SK-N-MC (cell line): ENCODE measurements around the gene KLHL30.
"Not testable (repeated sequence)": the region's sequence is repeated elsewhere in the genome, so short reads cannot be mapped to it uniquely, and the experiment has no call there.

Experiments
- DNase-seq: peaks from one replicate; pipeline ENCODE4 v3.0.0-alpha.2; 2011; ENCODE audit warnings: low read depth, low spot score
- H3K27ac ChIP-seq: fragments of 200-600 bp; sonication (generic); 2 replicates; pipeline ENCODE4 v1.5.1; 2016; ENCODE audit warnings: mixed run types
- H3K36me3 ChIP-seq: fragments of 200-600 bp; sonication (generic); 2 replicates; pipeline ENCODE4 v1.6.1; 2017; ENCODE audit warnings: antibody characterized with exemption, low read length, mixed read lengths; ENCODE audit not compliant: insufficient read depth
- H3K4me3 ChIP-seq: fragments of 200-600 bp; sonication (generic); 2 replicates; pipeline ENCODE4 v1.5.1; 2016
- H3K9ac ChIP-seq: fragments of 200-600 bp; sonication (generic); 2 replicates; pipeline ENCODE4 v1.8.0; 2017; ENCODE audit warnings: mixed run types, mixed read lengths; ENCODE audit not compliant: insufficient read length
- H3K9me3 ChIP-seq: fragments of 200-600 bp; sonication (generic); 2 replicates; pipeline ENCODE4 v1.6.1; 2017; ENCODE audit warnings: low read depth, mild to moderate bottlenecking, antibody characterized with exemption, low read length, moderate library complexity, mixed read lengths
- EZH2 ChIP-seq: fragments of 200-600 bp; sonication (generic); IDR thresholded peaks from one replicate; pipeline ENCODE4 v1.6.1; 2017; ENCODE audit warnings: antibody characterized with exemption
- FOXP2 ChIP-seq: optimal IDR thresholded peaks from 2 replicates; pipeline ENCODE3; 2011; ENCODE audit warnings: mild to moderate bottlenecking, moderate library complexity; ENCODE audit not compliant: insufficient read depth; ENCODE audit errors: extremely low read length, control extremely low read depth
- POLR2AphosphoS5 ChIP-seq: IDR thresholded peaks from 2 replicates; pipeline ENCODE4 v1.6.1; 2012; ENCODE audit warnings: mild to moderate bottlenecking, low read depth, low read length, borderline replicate concordance

The KLHL30 gene

GRCh38 chr2:238166391-238167343 is 28.2 kb downstream of the KLHL30 start:
- Histone ChIP-seq H3K9ac (no peak overlapping the region), H3K27ac (peak overlapping the region; percentile 19; the same call in 1 of the 2 replicates), H3K4me3 (no peak overlapping the region), H3K9me3 (no peaks in the 10 kb centered on the region), H3K36me3 (peaks cover 31% of the 10 kb centered on the region)
- TF ChIP-seq EZH2: no peak
- TF ChIP-seq FOXP2: no peak
- no peak for TF ChIP-seq POLR2AphosphoS5
- DNase-seq: no peak

DNA sequence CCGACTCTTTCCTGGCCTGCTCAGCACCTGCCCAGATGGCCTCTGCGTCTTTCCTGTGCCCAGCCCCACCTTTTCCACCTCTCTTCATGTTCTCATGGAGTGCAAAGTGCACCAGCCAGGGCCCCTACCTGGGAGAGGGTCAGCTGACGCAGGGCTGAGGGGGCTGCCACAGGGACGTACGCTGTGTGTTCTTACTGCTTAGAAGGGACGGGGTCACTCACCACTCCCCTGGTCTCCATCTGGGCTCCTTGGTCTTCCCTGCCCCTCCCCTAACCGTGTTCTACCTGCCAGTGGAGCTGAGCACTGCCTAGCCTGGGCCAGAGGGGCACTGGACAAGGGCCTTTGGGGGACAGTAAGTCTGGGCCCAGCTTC is 28.9 kb downstream of the KLHL30 start:
- H3K4me3 ChIP-seq: no peak overlapping the region
- H3K9me3 ChIP-seq: no peaks in the 10 kb centered on the region
- no peak overlapping the region for H3K9ac ChIP-seq
- H3K27ac ChIP-seq: peak overlapping the region; percentile 98
- no peak for DNase-seq
- TF ChIP-seq POLR2AphosphoS5: no peak
- peaks cover 36% of the 10 kb centered on the region for H3K36me3 ChIP-seq

- H3K27ac ChIP-seq: peak overlapping the region; percentile 98
- no peaks in the 10 kb centered on the region for H3K9me3 ChIP-seq
- TF ChIP-seq POLR2AphosphoS5 (no peak), EZH2 (no peak), FOXP2 (no peak)
- no peak overlapping the region for H3K9ac ChIP-seq
- H3K36me3 ChIP-seq: peaks cover 40% of the 10 kb centered on the region
- no peak for DNase-seq
- no peak overlapping the region for H3K4me3 ChIP-seq
Observed at GRCh38 chr2:238167761-238168160, 29.3 kb downstream of the KLHL30 start.

DNA sequence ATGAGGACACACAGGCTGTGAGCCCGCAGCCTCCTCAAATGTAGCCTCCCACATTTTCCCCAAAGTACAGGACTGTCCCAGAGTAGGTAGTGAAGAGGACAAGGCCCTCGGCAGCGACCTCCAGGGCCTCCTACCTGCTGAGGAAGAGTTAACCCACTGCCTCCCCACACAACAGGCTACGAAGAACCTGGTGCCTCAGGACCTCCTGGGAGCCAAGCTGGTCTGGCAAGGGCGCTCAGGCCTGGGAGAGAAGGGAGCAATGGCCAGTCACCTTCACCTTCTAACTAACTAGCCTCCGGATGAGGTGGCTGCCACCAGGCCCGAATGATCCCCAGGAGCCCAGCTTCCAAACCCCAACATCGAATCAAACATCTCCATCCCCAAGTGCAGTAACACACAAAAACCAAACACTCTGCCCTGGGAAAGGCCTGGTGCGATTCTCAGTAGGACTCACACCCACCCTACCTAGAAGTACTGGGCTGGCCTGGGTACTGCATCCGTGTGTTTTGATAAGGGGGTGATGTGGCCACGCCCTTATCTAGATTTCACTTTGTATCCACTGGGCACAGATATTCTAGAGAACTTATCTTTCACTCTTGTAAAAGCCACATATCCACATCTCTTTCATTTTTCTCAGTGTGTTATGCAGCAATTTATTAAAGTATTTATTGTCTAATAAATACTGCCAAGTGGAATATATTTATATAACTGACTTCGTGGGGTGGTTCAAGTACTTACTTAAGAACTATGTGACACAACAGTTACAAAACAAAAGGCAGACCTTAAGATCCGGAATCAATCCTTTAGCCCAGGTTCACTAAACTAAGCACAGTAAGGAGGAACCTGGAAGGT is 30.0 kb downstream of the KLHL30 start:
- TF ChIP-seq POLR2AphosphoS5: peak; percentile 9; the same call in 1 of the 2 replicates
- TF ChIP-seq FOXP2: no peak
- DNase-seq: no peak
- Histone ChIP-seq H3K9ac (peak overlapping the region; percentile 68), H3K9me3 (no peaks in the 10 kb centered on the region), H3K27ac (peak overlapping the region; percentile 98), H3K36me3 (peaks cover 47% of the 10 kb centered on the region), H3K4me3 (no peak overlapping the region)

GRCh38 chr2:238169048-238169707 is 30.7 kb downstream of the KLHL30 start:
- Histone ChIP-seq H3K9me3 (no peaks in the 10 kb centered on the region), H3K4me3 (peak overlapping the region; percentile 11; the same call in 1 of the 2 replicates), H3K36me3 (peaks cover 54% of the 10 kb centered on the region), H3K9ac (peak overlapping the region; percentile 68), H3K27ac (peak overlapping the region; percentile 98)
- peak; percentile 7; the same call in 1 of the 2 replicates for TF ChIP-seq POLR2AphosphoS5
- no peak for TF ChIP-seq EZH2
- peak; percentile 89 for DNase-seq

- Histone ChIP-seq H3K36me3 (peaks cover 60% of the 10 kb centered on the region), H3K9me3 (no peaks in the 10 kb centered on the region), H3K9ac (peak overlapping the region; percentile 65), H3K4me3 (peak overlapping the region; percentile 11; the same call in 1 of the 2 replicates), H3K27ac (peak overlapping the region; percentile 98)
- peak; percentile 26 for DNase-seq
- TF ChIP-seq EZH2: no peak
Observed at GRCh38 chr2:238169708-238170251, 31.3 kb downstream of the KLHL30 start.

DNA sequence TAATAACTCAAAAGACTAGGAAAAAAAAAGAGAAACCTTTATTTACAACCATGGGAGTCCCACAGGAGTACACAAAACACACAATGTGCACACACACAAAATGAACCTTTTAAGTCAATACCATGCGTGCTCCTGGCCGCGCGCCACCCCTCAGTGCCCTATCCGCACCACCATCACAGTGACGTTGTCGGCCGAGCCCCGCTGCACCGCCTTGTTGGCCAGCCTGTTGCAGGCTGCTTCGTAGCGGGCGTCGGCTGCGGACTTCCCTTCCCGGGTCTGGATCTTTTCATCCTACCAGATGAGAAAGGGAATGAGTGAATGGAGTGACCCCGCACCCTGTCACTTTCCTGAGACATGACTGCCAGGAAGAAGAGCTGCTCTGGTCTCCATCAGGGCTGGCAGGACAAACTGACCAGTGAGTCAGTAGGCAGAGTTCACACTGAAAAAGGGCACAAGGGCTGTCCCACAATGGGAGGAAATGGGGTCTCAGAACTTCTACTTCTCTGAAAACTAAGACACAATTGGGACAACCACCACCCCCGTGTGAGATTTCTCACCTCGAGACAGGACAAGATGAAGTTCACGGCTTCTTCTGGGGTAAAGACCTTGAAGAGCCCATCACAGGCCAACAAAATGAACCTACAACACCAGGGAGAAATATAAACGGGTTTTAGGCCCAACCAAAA is 32.1 kb downstream of the KLHL30 start:
- H3K36me3 ChIP-seq: peaks cover 66% of the 10 kb centered on the region
- peak overlapping the region; percentile 98 for H3K27ac ChIP-seq
- DNase-seq: no peak
- H3K4me3 ChIP-seq: no peak overlapping the region
- TF ChIP-seq EZH2: no peak
- TF ChIP-seq FOXP2: no peak
- TF ChIP-seq POLR2AphosphoS5: no peak
- no peaks in the 10 kb centered on the region for H3K9me3 ChIP-seq
- H3K9ac ChIP-seq: peak overlapping the region; percentile 65

GRCh38 chr2:238171072-238171431 is 32.6 kb downstream of the KLHL30 start:
- not testable (repeated sequence) for H3K9ac ChIP-seq, DNase-seq, H3K9me3 ChIP-seq, H3K4me3 ChIP-seq
- peak overlapping the region; percentile 98 for H3K27ac ChIP-seq
- H3K36me3 ChIP-seq: peaks cover 66% of the 10 kb centered on the region
